ENCODE results near the gene PAK4. TPM values are rescaled to one million over a fixed set of nuclear protein-coding genes. Genes with fewer than 3 reads are reported as not detected.

PAK4 gene
- total and polyA plus RNA-seq, 2 of the 8 experiments (the other 6 are each of a cell fraction or from before 2014, with no cell fraction given): 50.7 to 64.4 TPM

DNA sequence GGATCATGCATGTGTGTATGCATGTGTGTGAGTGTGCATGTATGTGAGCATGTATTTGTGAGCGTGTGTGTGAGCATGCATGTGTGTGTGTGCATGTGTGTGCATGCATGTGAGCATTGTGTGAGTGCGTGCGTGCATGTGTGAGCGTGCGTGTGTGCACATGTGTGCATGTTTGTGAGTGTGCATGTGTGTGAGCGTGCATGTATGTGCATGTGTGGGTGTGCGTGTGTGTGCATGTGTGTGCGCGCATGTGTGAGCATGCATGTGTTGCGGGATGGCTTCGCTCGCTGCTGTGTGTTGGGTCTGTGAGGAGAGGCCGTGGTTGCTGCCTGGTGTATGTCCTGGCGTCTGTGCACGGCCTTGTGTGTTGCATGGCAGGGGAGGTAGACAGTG lies 32.4 kb downstream of the PAK4 start (continued):
- TF ChIP-seq EGR1 (IDR thresholded peaks at IDR 0.05; ENCODE audit: borderline replicate concordance, low read depth, low read length) (no peak), RNF2 (IDR thresholded peaks at IDR 0.05; ENCODE audit: borderline replicate concordance, low read depth, low read length, missing control alignments, poor library complexity, severe bottlenecking) (no peak)
